Measurements from ENCODE around the gene DET1.
A peak's percentile ranks its signal among the peaks of the same experiment; 100 is the strongest.

DET1 gene

GRCh38 chr15:88467073-88467934, 79.2 kb downstream of the DET1 start, which contains the start of the genes MRPL46 and MRPS11:
Gene MRPL46, minus strand, starts transcription at chr15:88467388. Its CDS starts 11 bp downstream, at chr15:88467377.
Gene MRPS11, plus strand, starts transcription at chr15:88467708. Its CDS starts 10 bp downstream, at chr15:88467718.
- WGBS (ENCODE audit: insufficient coverage) = 0% methylated on average over 49 of the region's 55 CpGs

GRCh38 chr15:88465633-88466224, 80.8 kb downstream of the DET1 start:
- Histone ChIP-seq H3K9me3 (ENCODE audit: control extremely low read depth in 1 of 5, control insufficient read depth in 4 of 5, insufficient read depth in 2 of 5, low read depth in 1 of 5, low read length in 4 of 5) (no peaks in the 10 kb centered on the region), H3K27ac (ENCODE audit: insufficient read depth in 1 of 2, low read depth in 1 of 2, low read length in 2 of 2, poor library complexity in 1 of 2, severe bottlenecking in 2 of 2) (no peak overlapping the region), H3K27me3 (replicated peaks in 2 of 5; ENCODE audit: control insufficient read depth in 4 of 5, insufficient read depth in 5 of 5, low read length in 4 of 5) (no peaks in the 10 kb centered on the region), H3K36me3 (ENCODE audit: control insufficient read depth in 4 of 4, insufficient read depth in 4 of 4, low read length in 3 of 4) (peaks cover 7 to 42% (median 35%) of the 10 kb centered on the region in 4 experiments), H3K4me3 (ENCODE audit: control insufficient read depth in 1 of 7, extremely low read depth in 1 of 7, insufficient read depth in 4 of 7, low read depth in 2 of 7, low read length in 6 of 7) (peak overlapping the region in 1 of 7 experiments; percentile 79), H3K4me1 (ENCODE audit: control extremely low read depth in 1 of 4, control insufficient read depth in 4 of 4, insufficient read depth in 4 of 4, low read length in 3 of 4) (peaks cover 12 to 27% (median 19%) of the 10 kb centered on the region in 4 experiments)
- WGBS (ENCODE audit: insufficient coverage) = 95% methylated on average over 2 of the region's 4 CpGs
- ChIA-PET CTCF (interaction anchor here (1.4 to 2.4 kb wide), 3 partner anchors 8 to 10 kb away, joined by 3 to 7 read pairs (median 6); no protein-coding TSS in a partner anchor), POLR2A (no interaction called here)
- DNase-seq = peak in 2 of 3 donors; percentile 6 to 14

More at GRCh38 chr15:88467073-88467934, 79.2 kb downstream of the DET1 start, which contains the start of the genes MRPL46 and MRPS11:
- DNase-seq = peak; percentile 90 to 94 (median 93)
- Histone ChIP-seq H3K4me1 (ENCODE audit: control extremely low read depth in 1 of 4, control insufficient read depth in 4 of 4, insufficient read depth in 4 of 4, low read length in 3 of 4) (peaks cover 12 to 27% (median 19%) of the 10 kb centered on the region in 4 experiments), H3K27me3 (replicated peaks in 2 of 5; ENCODE audit: control insufficient read depth in 4 of 5, insufficient read depth in 5 of 5, low read length in 4 of 5) (no peaks in the 10 kb centered on the region), H3K9me3 (ENCODE audit: control extremely low read depth in 1 of 5, control insufficient read depth in 4 of 5, insufficient read depth in 2 of 5, low read depth in 1 of 5, low read length in 4 of 5) (no peaks in the 10 kb centered on the region), H3K36me3 (ENCODE audit: control insufficient read depth in 4 of 4, insufficient read depth in 4 of 4, low read length in 3 of 4) (peaks cover 6 to 46% (median 28%) of the 10 kb centered on the region in 4 experiments), H3K27ac (ENCODE audit: insufficient read depth in 1 of 2, low read depth in 1 of 2, low read length in 2 of 2, poor library complexity in 1 of 2, severe bottlenecking in 2 of 2) (peak within 1 kb of the TSS; percentile 99 to 100), H3K4me3 (ENCODE audit: control insufficient read depth in 1 of 7, extremely low read depth in 1 of 7, insufficient read depth in 4 of 7, low read depth in 2 of 7, low read length in 6 of 7) (peak within 1 kb of the TSS; percentile 79 to 99 (median 91))
- ChIA-PET POLR2A (no interaction called here), CTCF (interaction anchor here (1.0 to 2.6 kb wide), 5 partner anchors 9 to 171 kb away, joined by 3 to 8 read pairs (median 4); no protein-coding TSS in a partner anchor)

GRCh38 chr15:88463870-88464532, 82.5 kb downstream of the DET1 start:
- no peak for DNase-seq
- Histone ChIP-seq H3K9me3 (ENCODE audit: control extremely low read depth in 1 of 5, control insufficient read depth in 4 of 5, insufficient read depth in 2 of 5, low read depth in 1 of 5, low read length in 4 of 5) (no peaks in the 10 kb centered on the region), H3K27ac (ENCODE audit: insufficient read depth in 1 of 2, low read depth in 1 of 2, low read length in 2 of 2, poor library complexity in 1 of 2, severe bottlenecking in 2 of 2) (no peak overlapping the region), H3K4me3 (ENCODE audit: control insufficient read depth in 1 of 7, extremely low read depth in 1 of 7, insufficient read depth in 4 of 7, low read depth in 2 of 7, low read length in 6 of 7) (no peak overlapping the region), H3K27me3 (replicated peaks in 2 of 5; ENCODE audit: control insufficient read depth in 4 of 5, insufficient read depth in 5 of 5, low read length in 4 of 5) (no peaks in the 10 kb centered on the region), H3K36me3 (ENCODE audit: control insufficient read depth in 4 of 4, insufficient read depth in 4 of 4, low read length in 3 of 4) (peaks cover 9 to 56% (median 46%) of the 10 kb centered on the region in 4 experiments), H3K4me1 (ENCODE audit: control extremely low read depth in 1 of 4, control insufficient read depth in 4 of 4, insufficient read depth in 4 of 4, low read length in 3 of 4) (peaks cover 12 to 27% (median 19%) of the 10 kb centered on the region in 4 experiments)
- ChIA-PET POLR2A (no interaction called here), CTCF (interaction anchor here (1.0 to 2.4 kb wide), 4 partner anchors 8 to 14 kb away, joined by 3 to 7 read pairs (median 5); no protein-coding TSS in a partner anchor)
- WGBS (ENCODE audit: insufficient coverage) = 88% methylated on average over 1 of the region's 2 CpGs

Data from common myeloid progenitor, CD34-positive (primary cell).